Loucy (cell line): Measurements from ENCODE around the gene SIAH2.

Experiments used
- H2AFZ ChIP-seq: fragments of 200-600 bp; sonication (generic); 2 replicates; pipeline ENCODE4 v1.6.0; 2016; ENCODE audit warnings: antibody characterized with exemption, mild to moderate bottlenecking, low read length, moderate library complexity
- H3F3A ChIP-seq: fragments of 200-600 bp; 2 replicates; pipeline ENCODE4 v1.6.0; 2016; ENCODE audit warnings: antibody characterized with exemption, low read depth, mild to moderate bottlenecking
- H3K27me3 ChIP-seq: fragments of 200-600 bp; sonication (generic); 2 replicates; pipeline ENCODE4 v1.6.1; 2014; ENCODE audit warnings: low read length, mild to moderate bottlenecking; ENCODE audit not compliant: insufficient read depth, poor library complexity, severe bottlenecking
- H3K36me3 ChIP-seq: fragments of 200-600 bp; sonication (generic); 2 replicates; pipeline ENCODE4 v1.6.1; 2016; ENCODE audit warnings: low read length; ENCODE audit not compliant: insufficient read depth
- H3K4me1 ChIP-seq: fragments of 200-600 bp; sonication (generic); 2 replicates; pipeline ENCODE4 v1.5.1; 2014; ENCODE audit warnings: low read length, mild to moderate bottlenecking; ENCODE audit not compliant: insufficient read depth, poor library complexity, severe bottlenecking
- H3K4me2 ChIP-seq: fragments of 200-600 bp; sonication (generic); 2 replicates; pipeline ENCODE4 v1.6.0; 2014; ENCODE audit warnings: antibody characterized with exemption, low read length, low read depth, mild to moderate bottlenecking; ENCODE audit not compliant: poor library complexity, severe bottlenecking
- H3K4me3 ChIP-seq: fragments of 200-600 bp; sonication (generic); 2 replicates; pipeline ENCODE4 v1.5.1; 2014; ENCODE audit warnings: low read length, mild to moderate bottlenecking, mixed read lengths; ENCODE audit not compliant: poor library complexity, severe bottlenecking
- H3K79me2 ChIP-seq: fragments of 200-600 bp; sonication (generic); 2 replicates; pipeline ENCODE4 v1.6.1; 2014; ENCODE audit warnings: low read length; ENCODE audit not compliant: insufficient read depth
- H3K9ac ChIP-seq: fragments of 200-600 bp; sonication (generic); 2 replicates; pipeline ENCODE4 v1.6.0; 2014; ENCODE audit warnings: mild to moderate bottlenecking, low read depth, low read length, moderate library complexity; ENCODE audit not compliant: poor library complexity, severe bottlenecking
- H3K9me2 ChIP-seq: fragments of 200-600 bp; sonication (generic); replicated peaks from 2 replicates; pipeline ENCODE4 v1.6.1; 2016; ENCODE audit warnings: low read depth, low read length, mixed read lengths
- H3K9me3 ChIP-seq: fragments of 200-600 bp; sonication (generic); 2 replicates; pipeline ENCODE4 v1.6.1; 2014; ENCODE audit warnings: mild to moderate bottlenecking, antibody characterized with exemption, low read length, low read depth; ENCODE audit not compliant: insufficient read depth
- H4K20me1 ChIP-seq: fragments of 200-600 bp; sonication (generic); 2 replicates; pipeline ENCODE4 v1.6.0; 2014; ENCODE audit warnings: antibody characterized with exemption, low read length, mild to moderate bottlenecking; ENCODE audit not compliant: insufficient read depth, poor library complexity, severe bottlenecking
- EZH2phosphoT487 ChIP-seq: fragments of 200-600 bp; IDR thresholded peaks from 2 replicates; pipeline ENCODE4 v1.6.1; 2018; ENCODE audit warnings: antibody characterized with exemption, mild to moderate bottlenecking, moderate library complexity, borderline replicate concordance
- TF ChIP-seq, protein P1 (sequence below): fragments of 200-600 bp; sonication (generic); conservative IDR thresholded peaks from 2 replicates; pipeline ENCODE4 v1.5.1; 2014; ENCODE audit warnings: mild to moderate bottlenecking, antibody characterized with exemption, low read length

SIAH2 gene

GRCh38 chr3:150764967-150765366 lies 2.0 kb upstream of the SIAH2 start:
- Histone ChIP-seq H3K9me2 (no peaks in the 10 kb centered on the region), H3K9ac (peak overlapping the region; percentile 90), H3K4me2 (peak overlapping the region; percentile 86), H3K4me1 (peaks cover 45% of the 10 kb centered on the region), H3K27me3 (no peaks in the 10 kb centered on the region), H3K36me3 (no peaks in the 10 kb centered on the region), H4K20me1 (peaks cover 24% of the 10 kb centered on the region), H3K4me3 (peak overlapping the region; percentile 88), H3F3A (no peaks in the 10 kb centered on the region), H3K79me2 (peaks cover 36% of the 10 kb centered on the region), H2AFZ (no peak overlapping the region), H3K9me3 (no peaks in the 10 kb centered on the region)
- TF ChIP-seq EZH2phosphoT487, result no peak
- TF ChIP-seq, protein P1, sequence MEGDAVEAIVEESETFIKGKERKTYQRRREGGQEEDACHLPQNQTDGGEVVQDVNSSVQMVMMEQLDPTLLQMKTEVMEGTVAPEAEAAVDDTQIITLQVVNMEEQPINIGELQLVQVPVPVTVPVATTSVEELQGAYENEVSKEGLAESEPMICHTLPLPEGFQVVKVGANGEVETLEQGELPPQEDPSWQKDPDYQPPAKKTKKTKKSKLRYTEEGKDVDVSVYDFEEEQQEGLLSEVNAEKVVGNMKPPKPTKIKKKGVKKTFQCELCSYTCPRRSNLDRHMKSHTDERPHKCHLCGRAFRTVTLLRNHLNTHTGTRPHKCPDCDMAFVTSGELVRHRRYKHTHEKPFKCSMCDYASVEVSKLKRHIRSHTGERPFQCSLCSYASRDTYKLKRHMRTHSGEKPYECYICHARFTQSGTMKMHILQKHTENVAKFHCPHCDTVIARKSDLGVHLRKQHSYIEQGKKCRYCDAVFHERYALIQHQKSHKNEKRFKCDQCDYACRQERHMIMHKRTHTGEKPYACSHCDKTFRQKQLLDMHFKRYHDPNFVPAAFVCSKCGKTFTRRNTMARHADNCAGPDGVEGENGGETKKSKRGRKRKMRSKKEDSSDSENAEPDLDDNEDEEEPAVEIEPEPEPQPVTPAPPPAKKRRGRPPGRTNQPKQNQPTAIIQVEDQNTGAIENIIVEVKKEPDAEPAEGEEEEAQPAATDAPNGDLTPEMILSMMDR, result no peak

DNA sequence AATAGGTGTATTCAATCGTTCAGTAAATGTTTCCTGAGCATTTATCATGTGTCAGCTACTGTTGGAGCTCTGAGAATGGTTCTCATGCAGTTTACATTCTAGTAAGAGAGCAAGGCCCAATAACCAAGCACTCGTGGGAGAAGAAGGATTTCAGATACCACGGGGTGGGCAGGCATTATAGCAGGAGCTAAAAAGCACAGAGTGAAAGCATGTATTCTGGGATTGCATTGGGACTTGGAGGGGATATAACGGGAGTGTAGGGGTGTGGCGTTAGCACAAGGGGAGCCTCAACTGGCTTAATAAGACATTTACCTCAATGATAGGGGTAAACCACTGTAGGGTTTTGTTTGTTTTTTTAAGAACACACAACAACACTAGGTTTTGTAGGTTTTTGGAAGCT lies 1.6 kb upstream of the SIAH2 start:
- Histone ChIP-seq H3K4me1 (peaks cover 49% of the 10 kb centered on the region), H2AFZ (peak overlapping the region; percentile 89; the same call in 1 of the 2 replicates), H3K4me3 (peak overlapping the region; percentile 88)

DNA sequence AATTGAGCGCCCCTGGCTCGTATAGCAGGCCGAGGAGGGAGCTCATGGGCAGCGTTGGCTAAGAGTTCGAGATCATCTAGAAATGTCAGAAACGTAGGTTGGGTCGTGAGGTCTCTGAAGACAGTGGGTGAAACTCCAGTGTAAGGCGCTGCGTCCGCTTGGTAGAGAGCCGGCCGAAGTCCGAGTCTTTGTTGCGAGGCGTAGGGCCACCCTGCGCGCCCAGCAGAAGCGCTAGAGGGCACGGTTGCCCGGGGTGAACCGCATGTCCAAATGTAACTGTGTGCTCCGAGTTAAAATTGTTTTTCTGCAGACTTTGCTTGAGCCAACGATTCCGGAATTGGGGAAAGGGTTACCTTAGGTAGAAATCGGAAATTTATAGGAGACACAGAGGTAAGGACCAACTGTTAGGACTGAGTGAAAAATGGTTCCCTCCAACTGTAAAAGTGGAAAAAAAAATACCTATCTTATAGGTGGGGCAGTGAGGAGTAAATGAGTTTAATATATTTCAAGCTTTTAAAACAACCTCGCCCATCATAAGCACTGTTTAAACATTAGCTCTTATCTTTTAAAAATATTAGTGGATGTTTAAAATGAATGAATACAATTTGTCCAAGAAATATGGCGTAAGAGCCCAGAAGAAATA lies 993 bp upstream of the SIAH2 start:
- peak overlapping the region; percentile 86 for H3K4me2 ChIP-seq
- H3K4me1 ChIP-seq, result peaks cover 55% of the 10 kb centered on the region
- H3K4me3 ChIP-seq, result peak overlapping the region; percentile 88
- H3F3A ChIP-seq, result no peaks in the 10 kb centered on the region
- peaks cover 46% of the 10 kb centered on the region for H3K79me2 ChIP-seq
- H4K20me1 ChIP-seq, result peaks cover 34% of the 10 kb centered on the region
- no peaks in the 10 kb centered on the region for H3K9me2 ChIP-seq
- no peaks in the 10 kb centered on the region for H3K27me3 ChIP-seq
- peak overlapping the region; percentile 89 for H2AFZ ChIP-seq
- peak overlapping the region; percentile 90 for H3K9ac ChIP-seq
- H3K36me3 ChIP-seq, result no peaks in the 10 kb centered on the region
- TF ChIP-seq EZH2phosphoT487, result no peak
- TF ChIP-seq, protein P1, result peak; percentile 61
- H3K9me3 ChIP-seq, result no peaks in the 10 kb centered on the region

More for the DNA sequence above, 1.6 kb upstream of the SIAH2 start:
- H3K9ac ChIP-seq, result peak overlapping the region; percentile 90
- H3K36me3 ChIP-seq, result no peaks in the 10 kb centered on the region
- H3K27me3 ChIP-seq, result no peaks in the 10 kb centered on the region
- no peaks in the 10 kb centered on the region for H3F3A ChIP-seq
- peak overlapping the region; percentile 86 for H3K4me2 ChIP-seq
- no peaks in the 10 kb centered on the region for H3K9me3 ChIP-seq
- peaks cover 40% of the 10 kb centered on the region for H3K79me2 ChIP-seq
- peaks cover 28% of the 10 kb centered on the region for H4K20me1 ChIP-seq
- TF ChIP-seq, protein P1, result no peak
- no peak for TF ChIP-seq EZH2phosphoT487
- no peaks in the 10 kb centered on the region for H3K9me2 ChIP-seq
